Measurements from ENCODE around the gene TK2.

TK2 gene

GRCh38 chr16:66484453-66485213, 65.3 kb downstream of the TK2 start:
- no peak overlapping the region for H3K27ac ChIP-seq (ENCODE audit: low read depth, low read length)
- no peak overlapping the region for H3K4me3 ChIP-seq (ENCODE audit: insufficient read depth, low read length, poor library complexity, severe bottlenecking)
- no peaks in the 10 kb centered on the region for H3K79me2 ChIP-seq (ENCODE audit: insufficient read depth, low read length)
- no peaks in the 10 kb centered on the region for H3K9me3 ChIP-seq (ENCODE audit: insufficient read depth, low read length)
- H3F3A ChIP-seq (ENCODE audit: insufficient read depth), result no peaks in the 10 kb centered on the region
- H2AFZ ChIP-seq (ENCODE audit: low read depth, low read length, severe bottlenecking), result no peak overlapping the region
- no peaks in the 10 kb centered on the region for H3K27me3 ChIP-seq (ENCODE audit: low read length)
- H3K9ac ChIP-seq (ENCODE audit: low read length), result no peak overlapping the region
- H3K4me2 ChIP-seq (ENCODE audit: low read depth, low read length, poor library complexity, severe bottlenecking), result no peak overlapping the region
- H3K36me3 ChIP-seq (ENCODE audit: low read length), result no peaks in the 10 kb centered on the region
- TF ChIP-seq EZH2phosphoT487 (conservative IDR thresholded peaks at IDR 0.05; ENCODE audit: low read length) (no peak), CTCF (IDR thresholded peaks at IDR 0.05; ENCODE audit: insufficient read depth, low read length, poor library complexity, severe bottlenecking) (no peak)
- H4K20me1 ChIP-seq (ENCODE audit: low read depth, low read length), result no peaks in the 10 kb centered on the region
- H3K9me2 ChIP-seq (replicated peaks; ENCODE audit: insufficient read depth, low read length), result no peaks in the 10 kb centered on the region

GRCh38 chr16:66483689-66484452, 66.1 kb downstream of the TK2 start:
- Histone ChIP-seq H3K4me3 (ENCODE audit: insufficient read depth, low read length, poor library complexity, severe bottlenecking) (no peak overlapping the region), H2AFZ (ENCODE audit: low read depth, low read length, severe bottlenecking) (no peak overlapping the region), H4K20me1 (ENCODE audit: low read depth, low read length) (no peaks in the 10 kb centered on the region), H3K9me3 (ENCODE audit: insufficient read depth, low read length) (no peaks in the 10 kb centered on the region), H3K79me2 (ENCODE audit: insufficient read depth, low read length) (no peaks in the 10 kb centered on the region), H3K36me3 (ENCODE audit: low read length) (no peaks in the 10 kb centered on the region), H3K27ac (ENCODE audit: low read depth, low read length) (no peak overlapping the region), H3K9me2 (replicated peaks; ENCODE audit: insufficient read depth, low read length) (no peaks in the 10 kb centered on the region), H3K27me3 (ENCODE audit: low read length) (no peaks in the 10 kb centered on the region), H3K4me2 (ENCODE audit: low read depth, low read length, poor library complexity, severe bottlenecking) (no peak overlapping the region), H3F3A (ENCODE audit: insufficient read depth) (no peaks in the 10 kb centered on the region), H3K9ac (ENCODE audit: low read length) (no peak overlapping the region)
- no peak for TF ChIP-seq EZH2phosphoT487 (conservative IDR thresholded peaks at IDR 0.05; ENCODE audit: low read length)
- TF ChIP-seq CTCF (IDR thresholded peaks at IDR 0.05; ENCODE audit: insufficient read depth, low read length, poor library complexity, severe bottlenecking), result peak; percentile 93

GRCh38 chr16:66481943-66482390, 68.0 kb downstream of the TK2 start:
- Histone ChIP-seq H3K4me2 (ENCODE audit: low read depth, low read length, poor library complexity, severe bottlenecking) (no peak overlapping the region), H3K79me2 (ENCODE audit: insufficient read depth, low read length) (no peaks in the 10 kb centered on the region), H3K9me2 (replicated peaks; ENCODE audit: insufficient read depth, low read length) (no peaks in the 10 kb centered on the region), H2AFZ (ENCODE audit: low read depth, low read length, severe bottlenecking) (no peak overlapping the region), H3K9me3 (ENCODE audit: insufficient read depth, low read length) (no peaks in the 10 kb centered on the region), H3K27me3 (ENCODE audit: low read length) (no peaks in the 10 kb centered on the region), H3K4me3 (ENCODE audit: insufficient read depth, low read length, poor library complexity, severe bottlenecking) (no peak overlapping the region), H3K27ac (ENCODE audit: low read depth, low read length) (no peak overlapping the region), H3K36me3 (ENCODE audit: low read length) (no peaks in the 10 kb centered on the region), H4K20me1 (ENCODE audit: low read depth, low read length) (no peaks in the 10 kb centered on the region), H3F3A (ENCODE audit: insufficient read depth) (no peaks in the 10 kb centered on the region), H3K9ac (ENCODE audit: low read length) (no peak overlapping the region)
- TF ChIP-seq EZH2phosphoT487 (conservative IDR thresholded peaks at IDR 0.05; ENCODE audit: low read length) (no peak), CTCF (IDR thresholded peaks at IDR 0.05; ENCODE audit: insufficient read depth, low read length, poor library complexity, severe bottlenecking) (no peak)
